ENCODE results near the gene SRSF8. TPM values are rescaled to one million over a fixed set of nuclear protein-coding genes. Genes with fewer than 3 reads are reported as not detected.

SRSF8 gene
- total RNA-seq, 1 experiment from 2014 or later = 48.5 TPM

DNA sequence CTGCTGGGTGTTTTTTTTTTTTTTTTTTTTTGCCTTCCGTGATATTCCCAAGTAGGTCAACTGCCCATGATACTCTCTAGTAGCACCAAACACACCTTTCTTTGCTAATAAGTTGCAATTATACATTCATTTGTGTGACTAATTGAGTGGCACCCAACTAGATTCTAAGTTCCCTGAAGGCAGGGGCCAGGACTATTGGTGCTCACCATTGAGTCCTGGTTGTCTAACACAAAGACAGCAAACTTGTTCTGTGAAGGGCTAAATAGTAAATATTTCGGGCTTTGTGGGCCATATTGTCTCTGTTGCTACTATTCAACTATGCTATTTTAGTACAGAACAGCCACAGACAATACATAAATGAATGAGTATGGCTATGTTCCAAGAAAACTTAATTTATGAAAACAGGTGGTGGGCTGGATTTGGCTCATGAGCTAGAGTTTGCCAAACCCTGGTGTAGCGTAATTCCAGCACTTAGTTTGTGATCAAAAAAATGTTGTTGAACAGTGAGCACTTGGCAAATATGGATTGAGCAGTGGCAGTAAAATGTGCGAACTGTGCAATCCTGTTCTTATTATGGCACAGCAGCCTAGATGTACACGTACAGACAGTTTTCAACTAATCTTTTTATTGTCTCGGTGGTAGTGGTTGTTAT lies 34.3 kb downstream of the SRSF8 start:
- no peak for DNase-seq (ENCODE audit: unreplicated experiment)
- H3K27me3 Mint-ChIP-seq (ENCODE audit: insufficient read depth, unreplicated experiment) = no peaks in the 10 kb centered on the region
- ChIA-PET CTCF (interaction anchor here (1.0 kb wide), 1 partner anchor 9 kb away, joined by 3 read pairs; no protein-coding TSS in a partner anchor), POLR2A (interaction anchor here (0.6 to 9.3 kb wide), 3 partner anchors 9 to 728 kb away, joined by 5 to 242 read pairs (median 45); partner anchors contain the start of genes ENDOD1 and SRSF8)
- no peaks in the 10 kb centered on the region for H3K9me3 Mint-ChIP-seq (ENCODE audit: unreplicated experiment)
- H3K27ac Mint-ChIP-seq (ENCODE audit: low read depth, unreplicated experiment) = no peak overlapping the region
- no peak overlapping the region for H3K4me3 Mint-ChIP-seq (ENCODE audit: unreplicated experiment)
- peaks cover 12% of the 10 kb centered on the region for H3K4me1 Mint-ChIP-seq (ENCODE audit: insufficient read depth, unreplicated experiment)
- no TSS peak for BruUV-seq (replicated peaks)
- no peak for TF ChIP-seq CTCF (IDR thresholded peaks at IDR 0.05; ENCODE audit: unreplicated experiment)
- peaks cover 7% of the 10 kb centered on the region for H3K36me3 Mint-ChIP-seq (ENCODE audit: insufficient read depth, unreplicated experiment)
- intact Hi-C loops (cut with micrococcal nuclease) = no loop called here

DNA sequence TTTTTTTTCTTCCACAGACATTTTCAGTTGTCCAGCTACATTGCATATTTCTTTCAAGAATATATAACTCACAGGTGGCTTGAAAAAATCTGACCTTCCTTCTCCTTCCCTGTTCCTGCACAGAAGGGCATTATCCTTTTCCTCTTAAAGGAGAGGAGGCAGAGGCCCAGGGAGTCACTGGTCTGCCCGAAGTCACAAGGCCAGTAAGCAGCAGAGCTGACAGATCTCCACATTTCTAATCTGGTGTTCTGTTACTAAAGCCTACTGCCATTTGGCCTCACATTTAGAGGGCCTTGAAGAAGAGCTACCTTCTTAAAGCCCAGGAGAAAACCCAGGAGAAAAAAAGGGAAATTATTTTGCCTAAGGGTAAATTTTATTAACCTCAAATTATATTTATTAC lies 35.2 kb downstream of the SRSF8 start:
- Mint-ChIP-seq H3K9me3 (ENCODE audit: unreplicated experiment) (no peaks in the 10 kb centered on the region), H3K27ac (ENCODE audit: low read depth, unreplicated experiment) (no peak overlapping the region), H3K36me3 (ENCODE audit: insufficient read depth, unreplicated experiment) (peaks cover 7% of the 10 kb centered on the region), H3K4me1 (ENCODE audit: insufficient read depth, unreplicated experiment) (peaks cover 17% of the 10 kb centered on the region), H3K4me3 (ENCODE audit: unreplicated experiment) (no peak overlapping the region), H3K27me3 (ENCODE audit: insufficient read depth, unreplicated experiment) (no peaks in the 10 kb centered on the region)
- no peak for TF ChIP-seq CTCF (IDR thresholded peaks at IDR 0.05; ENCODE audit: unreplicated experiment)
- POLR2A ChIA-PET = interaction anchor here (0.7 to 9.3 kb wide), 6 partner anchors 10 to 1551 kb away, joined by 3 to 242 read pairs (median 5); partner anchors contain the start of genes CWC15, ENDOD1, KDM4D and SRSF8
- CTCF ChIA-PET = interaction anchor here (0.6 to 1.4 kb wide), 2 partner anchors 30 to 604 kb away, joined by 3 read pairs; no protein-coding TSS in a partner anchor
- intact Hi-C loops (cut with micrococcal nuclease) = no loop called here
- BruUV-seq (replicated peaks) = no TSS peak
- DNase-seq (ENCODE audit: unreplicated experiment) = no peak

GRCh38 chr11:95102733-95103132 lies 36.0 kb downstream of the SRSF8 start:
- no peak overlapping the region for H3K27ac Mint-ChIP-seq (ENCODE audit: low read depth, unreplicated experiment)
- no peaks in the 10 kb centered on the region for H3K9me3 Mint-ChIP-seq (ENCODE audit: unreplicated experiment)
- peaks cover 19% of the 10 kb centered on the region for H3K4me1 Mint-ChIP-seq (ENCODE audit: insufficient read depth, unreplicated experiment)
- CTCF ChIA-PET = interaction anchor here (1.0 to 1.4 kb wide), 3 partner anchors 9 to 603 kb away, joined by 3 to 6 read pairs (median 5); no protein-coding TSS in a partner anchor
- no peak for TF ChIP-seq CTCF (IDR thresholded peaks at IDR 0.05; ENCODE audit: unreplicated experiment)
- intact Hi-C loops (cut with micrococcal nuclease) = no loop called here
- no peaks in the 10 kb centered on the region for H3K27me3 Mint-ChIP-seq (ENCODE audit: insufficient read depth, unreplicated experiment)
- no peak for DNase-seq (ENCODE audit: unreplicated experiment)
- H3K36me3 Mint-ChIP-seq (ENCODE audit: insufficient read depth, unreplicated experiment) = peaks cover 7% of the 10 kb centered on the region
- POLR2A ChIA-PET = interaction anchor here (0.7 to 9.3 kb wide), 7 partner anchors 11 to 687 kb away, joined by 3 to 242 read pairs (median 4); partner anchors contain the start of genes CWC15, ENDOD1, FAM76B and KDM4D
- H3K4me3 Mint-ChIP-seq (ENCODE audit: unreplicated experiment) = no peak overlapping the region
- BruUV-seq (replicated peaks) = no TSS peak

GRCh38 chr11:95103701-95104100 lies 37.0 kb downstream of the SRSF8 start:
- intact Hi-C loops (cut with micrococcal nuclease) = no loop called here
- no peak overlapping the region for H3K4me3 Mint-ChIP-seq (ENCODE audit: unreplicated experiment)
- H3K36me3 Mint-ChIP-seq (ENCODE audit: insufficient read depth, unreplicated experiment) = peaks cover 13% of the 10 kb centered on the region
- H3K4me1 Mint-ChIP-seq (ENCODE audit: insufficient read depth, unreplicated experiment) = peaks cover 27% of the 10 kb centered on the region
- no peak for DNase-seq (ENCODE audit: unreplicated experiment)
- ChIA-PET CTCF (interaction anchor here (1.2 to 5.9 kb wide), 3 partner anchors 12 to 35 kb away, joined by 3 to 49 read pairs (median 5); partner anchors contain the start of genes ENDOD1 and SRSF8), POLR2A (interaction anchor here (0.6 to 9.3 kb wide), 7 partner anchors 12 to 809 kb away, joined by 3 to 242 read pairs (median 4); partner anchors contain the start of genes CWC15, ENDOD1, FAM76B and KDM4D)
- no peaks in the 10 kb centered on the region for H3K9me3 Mint-ChIP-seq (ENCODE audit: unreplicated experiment)
- H3K27ac Mint-ChIP-seq (ENCODE audit: low read depth, unreplicated experiment) = no peak overlapping the region
- no TSS peak for BruUV-seq (replicated peaks)
- no peaks in the 10 kb centered on the region for H3K27me3 Mint-ChIP-seq (ENCODE audit: insufficient read depth, unreplicated experiment)
- TF ChIP-seq CTCF (IDR thresholded peaks at IDR 0.05; ENCODE audit: unreplicated experiment) = no peak
